ENCODE data around the gene TRPC3. TPM values are rescaled to one million over a fixed set of nuclear protein-coding genes. Genes with fewer than 3 reads are reported as not detected.

TRPC3 gene
- total and polyA plus RNA-seq, 2 of the 8 experiments (the other 6 are each of a cell fraction or from before 2014, with no cell fraction given) = 0.37 to 0.41 TPM

DNA sequence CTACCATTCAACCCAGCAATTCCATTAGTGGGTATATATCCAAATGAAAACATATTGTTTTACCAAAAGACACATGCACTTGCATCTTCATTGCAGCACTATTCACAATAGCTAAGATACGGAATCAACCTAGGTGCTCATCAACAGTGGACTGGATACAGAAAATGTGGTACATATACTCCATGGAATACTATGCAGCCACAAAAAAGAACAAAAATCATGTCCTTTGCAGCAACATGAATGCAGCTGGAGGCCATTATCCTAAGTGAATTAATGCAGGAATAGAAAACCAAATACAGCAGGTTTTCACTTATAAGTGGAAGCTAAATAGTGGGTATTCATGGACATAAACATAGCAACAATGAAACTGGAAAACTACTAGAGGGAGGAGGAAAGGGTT is 43.5 kb downstream of the TRPC3 start:
- H2AK5ac ChIP-seq (ENCODE audit: low read depth, low read length) = no peak overlapping the region
- H3K4ac ChIP-seq (replicated peaks; ENCODE audit: insufficient read length, low read depth, low read length) = no peak overlapping the region
- H4K20me1 ChIP-seq (replicated peaks in 1 of 2; ENCODE audit: control insufficient read depth in 1 of 2, insufficient read depth in 2 of 2, low read length in 2 of 2) = no peaks in the 10 kb centered on the region
- H3K23ac ChIP-seq (ENCODE audit: insufficient read length) = no peak overlapping the region
- no peaks in the 10 kb centered on the region for H3K9me3 ChIP-seq (ENCODE audit: insufficient read depth in 2 of 2, low read depth in 1 of 2, low read length in 1 of 2)
- no peak overlapping the region for H2BK5ac ChIP-seq (ENCODE audit: low read depth, low read length)
- H3K4me1 ChIP-seq (replicated peaks in 1 of 4; ENCODE audit: control insufficient read depth in 3 of 4, insufficient read depth in 4 of 4, low read length in 3 of 4) = peaks cover 0 to 3% (median 0%) of the 10 kb centered on the region in 4 experiments; a peak in 1 of 7 replicates
- no peaks in the 10 kb centered on the region for H3K23me2 ChIP-seq (ENCODE audit: low read depth, low read length)
- H3K18ac ChIP-seq (ENCODE audit: extremely low read depth, low read length) = no peak overlapping the region
- ChIA-PET CTCF (ENCODE audit: partially characterized antibody) (interaction anchor here (0.6 kb wide), 1 partner anchor 807 kb away, joined by 3 read pairs; no protein-coding TSS in a partner anchor), POLR2A (ENCODE audit: partially characterized antibody) (no interaction called here)
- no peaks in the 10 kb centered on the region for H3K27me3 ChIP-seq (replicated peaks in 1 of 4; ENCODE audit: control insufficient read depth in 3 of 4, extremely low read depth in 1 of 4, insufficient read depth in 3 of 4, low read length in 3 of 4)
- H2AFZ ChIP-seq (ENCODE audit: low read length) = no peak overlapping the region
- H3K9ac ChIP-seq (replicated peaks in 1 of 4; ENCODE audit: extremely low read depth in 1 of 4, low read depth in 3 of 4, low read length in 3 of 4) = no peak overlapping the region
- no peak overlapping the region for H2BK120ac ChIP-seq (replicated peaks; ENCODE audit: low read depth, low read length)
- H3K79me1 ChIP-seq (ENCODE audit: low read depth, low read length) = no peaks in the 10 kb centered on the region
- no peak overlapping the region for H2BK20ac ChIP-seq (ENCODE audit: low read length)
- no peak for TF ChIP-seq TEAD4 (IDR thresholded peaks at IDR 0.05; ENCODE audit: low read depth, low read length)
- TF ChIP-seq, protein P1, sequence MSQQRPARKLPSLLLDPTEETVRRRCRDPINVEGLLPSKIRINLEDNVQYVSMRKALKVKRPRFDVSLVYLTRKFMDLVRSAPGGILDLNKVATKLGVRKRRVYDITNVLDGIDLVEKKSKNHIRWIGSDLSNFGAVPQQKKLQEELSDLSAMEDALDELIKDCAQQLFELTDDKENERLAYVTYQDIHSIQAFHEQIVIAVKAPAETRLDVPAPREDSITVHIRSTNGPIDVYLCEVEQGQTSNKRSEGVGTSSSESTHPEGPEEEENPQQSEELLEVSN (IDR thresholded peaks at IDR 0.05) = no peak
- no peak for TF ChIP-seq SP1 (IDR thresholded peaks at IDR 0.05; ENCODE audit: low read depth, low read length)
- TF ChIP-seq RXRA (IDR thresholded peaks at IDR 0.05; ENCODE audit: insufficient read depth, low read depth, low read length) = no peak
- no peak for TF ChIP-seq TBP (IDR thresholded peaks at IDR 0.05; ENCODE audit: low read depth, low read length)
- TF ChIP-seq TCF12 (IDR thresholded peaks at IDR 0.05; ENCODE audit: low read depth, low read length) = no peak
- no peak for TF ChIP-seq RBBP5 (IDR thresholded peaks at IDR 0.05; ENCODE audit: borderline replicate concordance, low read depth, low read length)
- TF ChIP-seq GTF2F1 (IDR thresholded peaks at IDR 0.05; ENCODE audit: borderline replicate concordance, low read depth, low read length) = no peak
- TF ChIP-seq SUZ12 (IDR thresholded peaks at IDR 0.05; ENCODE audit: low read length) = no peak
- TF ChIP-seq SP4 (IDR thresholded peaks at IDR 0.05; ENCODE audit: low read length) = no peak
- no peak for TF ChIP-seq GABPA (IDR thresholded peaks at IDR 0.05; ENCODE audit: borderline replicate concordance, insufficient read depth, low read length)
- TF ChIP-seq NANOG (IDR thresholded peaks at IDR 0.05; ENCODE audit: insufficient read depth, low read depth, low read length, poor library complexity, severe bottlenecking) = no peak
- no peak for TF ChIP-seq RAD21 (IDR thresholded peaks at IDR 0.05 in 1 of 2, conservative IDR thresholded peaks at IDR 0.05 in 1 of 2; ENCODE audit: low read depth in 2 of 2, low read length in 2 of 2)
- no peaks in the 10 kb centered on the region for H3K79me2 ChIP-seq (ENCODE audit: control insufficient read depth in 1 of 2, insufficient read depth in 2 of 2, low read length in 2 of 2)
- H3K56ac ChIP-seq (replicated peaks; ENCODE audit: insufficient read length, low read depth, low read length) = no peak overlapping the region
- H2BK15ac ChIP-seq (ENCODE audit: low read length) = no peak overlapping the region
- no peak overlapping the region for H4K8ac ChIP-seq (ENCODE audit: extremely low read depth, insufficient read depth, low read length)
- H3K4me3 ChIP-seq (ENCODE audit: extremely low read depth in 1 of 4, insufficient read depth in 2 of 4, low read depth in 3 of 4, low read length in 4 of 4) = no peak overlapping the region
- DNase-seq (ENCODE audit: low read depth in 1 of 2, low spot score in 2 of 2) (no peak), FAIRE-seq (no peak)
- H3K27ac ChIP-seq (ENCODE audit: low read depth, low read length) = no peak overlapping the region
- no peaks in the 10 kb centered on the region for H3K36me3 ChIP-seq (ENCODE audit: control insufficient read depth in 2 of 4, insufficient read depth in 4 of 4, low read length in 3 of 4)
- H3K4me2 ChIP-seq (ENCODE audit: insufficient read depth in 1 of 2, low read depth in 2 of 2, low read length in 2 of 2) = no peak overlapping the region
- H2BK12ac ChIP-seq (ENCODE audit: low read depth, low read length) = no peak overlapping the region
- no peak overlapping the region for H4K91ac ChIP-seq (replicated peaks; ENCODE audit: insufficient read length, low read length)
- no peak overlapping the region for H3K14ac ChIP-seq (ENCODE audit: insufficient read length)
- H4K5ac ChIP-seq (ENCODE audit: insufficient read length, low read depth, low read length) = no peak overlapping the region
- 86% methylated on average over 1 of the region's 1 CpG; no CpG with 5 or more reads in 1 of the 2 experiments for WGBS, 2 experiments (ENCODE audit: extremely low coverage in 1 of 2, insufficient coverage in 1 of 2, insufficient read length in 1 of 2, insufficient replicate concordance in 2 of 2, low coverage in 1 of 2, low lambda C conversion rate in 2 of 2, missing lambda C conversion rate in 1 of 2)
